Measurements from ENCODE around the gene UTS2B. TPM values are rescaled to one million over a fixed set of nuclear protein-coding genes. Genes with fewer than 3 reads are reported as not detected.

The UTS2B gene
- total and polyA plus RNA-seq, 10 of the 15 experiments (the other 5 are each of a cell fraction or from before 2014, with no cell fraction given): 0.15 to 0.72 (median 0.44) TPM

DNA sequence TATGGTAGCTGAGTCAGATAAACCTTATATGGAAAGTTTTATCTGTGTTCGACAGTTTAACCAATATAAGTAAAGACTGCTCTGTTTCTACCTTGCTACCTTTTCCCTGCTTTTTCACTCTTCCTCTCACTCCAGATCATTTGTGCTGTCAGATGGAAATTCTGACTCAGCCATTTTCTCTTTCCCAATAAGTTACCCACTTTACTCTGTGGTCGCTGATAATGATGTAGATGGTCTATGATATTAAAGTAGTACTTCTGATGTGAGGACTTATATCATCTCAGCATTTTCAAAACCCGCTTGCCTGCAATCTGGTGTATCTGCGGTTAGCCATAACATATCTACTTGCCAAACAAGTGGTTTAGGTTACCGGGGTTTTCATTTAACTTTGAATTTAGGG is 15.0 kb upstream of the UTS2B start:
- POLR2A ChIA-PET: interaction anchor here (0.9 to 1.6 kb wide), 4 partner anchors 9 to 51 kb away, joined by 3 to 5 read pairs (median 4); no protein-coding TSS in a partner anchor

More for the DNA sequence above, 15.0 kb upstream of the UTS2B start:
- DNase-seq (ENCODE audit: low read depth, low spot score): no peak
- Histone ChIP-seq H3K27ac (ENCODE audit: control insufficient read depth, insufficient read depth) (no peak overlapping the region), H3K36me3 (ENCODE audit: control insufficient read depth in 2 of 2, insufficient read depth in 2 of 2, low read length in 1 of 2) (no peaks in the 10 kb centered on the region), H3K9me3 (replicated peaks; ENCODE audit: control insufficient read depth, insufficient read depth, low read length) (no peaks in the 10 kb centered on the region), H3K4me2 (ENCODE audit: control insufficient read depth, insufficient read depth) (no peak overlapping the region), H3K79me2 (ENCODE audit: control insufficient read depth, insufficient read depth, low read length) (peaks cover 35% of the 10 kb centered on the region), H3K4me1 (ENCODE audit: control insufficient read depth, insufficient read depth, low read length) (no peaks in the 10 kb centered on the region; the same call in 1 of the 2 replicates), H2AFZ (ENCODE audit: control insufficient read depth, low read depth, low read length) (no peak overlapping the region), H3K27me3 (replicated peaks in 1 of 2; ENCODE audit: control insufficient read depth in 2 of 2, insufficient read depth in 2 of 2, low read length in 1 of 2) (no peaks in the 10 kb centered on the region), H3K4me3 (no peak overlapping the region), H4K20me1 (ENCODE audit: control insufficient read depth, insufficient read depth) (no peaks in the 10 kb centered on the region; the same call in 1 of the 2 replicates), H3K9ac (ENCODE audit: control insufficient read depth, insufficient read depth, low read length) (no peak overlapping the region)
- no peak for ATAC-seq
- ChIA-PET SMC1A (ENCODE audit: uncharacterized antibody, unreplicated experiment) (interaction anchor here (0.9 to 2.2 kb wide), 10 partner anchors 8 to 102 kb away, joined by 3 to 10 read pairs (median 6); no protein-coding TSS in a partner anchor), CTCF (interaction anchor here (0.7 to 1.9 kb wide), 4 partner anchors 10 to 45 kb away, joined by 3 to 7 read pairs (median 4); no protein-coding TSS in a partner anchor), RAD21 (ENCODE audit: unreplicated experiment) (interaction anchor here (1.0 to 1.3 kb wide), 4 partner anchors 9 to 75 kb away, joined by 3 to 6 read pairs (median 3); no protein-coding TSS in a partner anchor)
- intact Hi-C loops (cut with micrococcal nuclease; ENCODE audit: unreplicated experiment): no loop called here
- no peak for TF ChIP-seq POLR2A (IDR thresholded peaks at IDR 0.05; ENCODE audit: low read depth, low read length)
- no peak for TF ChIP-seq CBFB (IDR thresholded peaks at IDR 0.05; ENCODE audit: low read depth)
- no peak for TF ChIP-seq SPI1 (IDR thresholded peaks at IDR 0.05; ENCODE audit: borderline replicate concordance, insufficient read depth, low read depth, low read length)
- no peak for TF ChIP-seq SMAD5 (IDR thresholded peaks at IDR 0.05; ENCODE audit: low read depth)
- TF ChIP-seq PML (IDR thresholded peaks at IDR 0.05; ENCODE audit: low read length): no peak
- no peak for TF ChIP-seq RFX5 (IDR thresholded peaks at IDR 0.05; ENCODE audit: low read depth, low read length)
- TF ChIP-seq, protein P1, sequence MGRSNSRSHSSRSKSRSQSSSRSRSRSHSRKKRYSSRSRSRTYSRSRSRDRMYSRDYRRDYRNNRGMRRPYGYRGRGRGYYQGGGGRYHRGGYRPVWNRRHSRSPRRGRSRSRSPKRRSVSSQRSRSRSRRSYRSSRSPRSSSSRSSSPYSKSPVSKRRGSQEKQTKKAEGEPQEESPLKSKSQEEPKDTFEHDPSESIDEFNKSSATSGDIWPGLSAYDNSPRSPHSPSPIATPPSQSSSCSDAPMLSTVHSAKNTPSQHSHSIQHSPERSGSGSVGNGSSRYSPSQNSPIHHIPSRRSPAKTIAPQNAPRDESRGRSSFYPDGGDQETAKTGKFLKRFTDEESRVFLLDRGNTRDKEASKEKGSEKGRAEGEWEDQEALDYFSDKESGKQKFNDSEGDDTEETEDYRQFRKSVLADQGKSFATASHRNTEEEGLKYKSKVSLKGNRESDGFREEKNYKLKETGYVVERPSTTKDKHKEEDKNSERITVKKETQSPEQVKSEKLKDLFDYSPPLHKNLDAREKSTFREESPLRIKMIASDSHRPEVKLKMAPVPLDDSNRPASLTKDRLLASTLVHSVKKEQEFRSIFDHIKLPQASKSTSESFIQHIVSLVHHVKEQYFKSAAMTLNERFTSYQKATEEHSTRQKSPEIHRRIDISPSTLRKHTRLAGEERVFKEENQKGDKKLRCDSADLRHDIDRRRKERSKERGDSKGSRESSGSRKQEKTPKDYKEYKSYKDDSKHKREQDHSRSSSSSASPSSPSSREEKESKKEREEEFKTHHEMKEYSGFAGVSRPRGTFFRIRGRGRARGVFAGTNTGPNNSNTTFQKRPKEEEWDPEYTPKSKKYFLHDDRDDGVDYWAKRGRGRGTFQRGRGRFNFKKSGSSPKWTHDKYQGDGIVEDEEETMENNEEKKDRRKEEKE (IDR thresholded peaks at IDR 0.05): no peak
- TF ChIP-seq CREM (IDR thresholded peaks at IDR 0.05; ENCODE audit: low read depth): no peak
- TF ChIP-seq BRCA1 (IDR thresholded peaks at IDR 0.05; ENCODE audit: low read depth, low read length): no peak
- no peak for TF ChIP-seq TARDBP (IDR thresholded peaks at IDR 0.05; ENCODE audit: borderline replicate concordance)
- no peak for TF ChIP-seq CHD2 (IDR thresholded peaks at IDR 0.05; ENCODE audit: borderline replicate concordance, low read depth, low read length)
- no peak for TF ChIP-seq SMARCA5 (IDR thresholded peaks at IDR 0.05)
- TF ChIP-seq, protein P2, sequence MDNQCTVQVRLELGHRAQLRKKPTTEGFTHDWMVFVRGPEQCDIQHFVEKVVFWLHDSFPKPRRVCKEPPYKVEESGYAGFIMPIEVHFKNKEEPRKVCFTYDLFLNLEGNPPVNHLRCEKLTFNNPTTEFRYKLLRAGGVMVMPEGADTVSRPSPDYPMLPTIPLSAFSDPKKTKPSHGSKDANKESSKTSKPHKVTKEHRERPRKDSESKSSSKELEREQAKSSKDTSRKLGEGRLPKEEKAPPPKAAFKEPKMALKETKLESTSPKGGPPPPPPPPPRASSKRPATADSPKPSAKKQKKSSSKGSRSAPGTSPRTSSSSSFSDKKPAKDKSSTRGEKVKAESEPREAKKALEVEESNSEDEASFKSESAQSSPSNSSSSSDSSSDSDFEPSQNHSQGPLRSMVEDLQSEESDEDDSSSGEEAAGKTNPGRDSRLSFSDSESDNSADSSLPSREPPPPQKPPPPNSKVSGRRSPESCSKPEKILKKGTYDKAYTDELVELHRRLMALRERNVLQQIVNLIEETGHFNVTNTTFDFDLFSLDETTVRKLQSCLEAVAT (IDR thresholded peaks at IDR 0.05): no peak
- no peak for TF ChIP-seq TCF7 (IDR thresholded peaks at IDR 0.05; ENCODE audit: borderline replicate concordance)
- TF ChIP-seq ASH2L (IDR thresholded peaks at IDR 0.05; ENCODE audit: borderline replicate concordance, low read depth): no peak
- TF ChIP-seq JUNB (IDR thresholded peaks at IDR 0.05): no peak
- TF ChIP-seq EGR1 (IDR thresholded peaks at IDR 0.05; ENCODE audit: borderline replicate concordance in 1 of 2, low read depth in 2 of 2, low read length in 2 of 2): no peak
- TF ChIP-seq NR2C1 (IDR thresholded peaks at IDR 0.05): no peak
- no peak for FAIRE-seq
- no TSS peak for BruUV-seq (replicated peaks)
- in situ Hi-C loops (cut with MboI): no loop called here
- WGBS (ENCODE audit: insufficient coverage, insufficient replicate concordance, low lambda C conversion rate, missing lambda C conversion rate): 90% methylated on average over 5 of the region's 5 CpGs
